Activated T-cell treated with anti-CD3 and anti-CD28 coated beads for 1 hour (primary cell): ENCODE measurements around the gene INTS11.
"Not testable (repeated sequence)": the region's sequence is repeated elsewhere in the genome, so short reads cannot be mapped to it uniquely, and the experiment has no call there.

Experiments used
- DNase-seq: peaks from one replicate; pipeline ENCODE4 v3.0.0-alpha.2; 2020; ENCODE audit warnings: low read depth

The INTS11 gene

GRCh38 chr1:1329304-1330210, 5.1 kb upstream of the INTS11 start:
- DNase-seq: no peak

DNA sequence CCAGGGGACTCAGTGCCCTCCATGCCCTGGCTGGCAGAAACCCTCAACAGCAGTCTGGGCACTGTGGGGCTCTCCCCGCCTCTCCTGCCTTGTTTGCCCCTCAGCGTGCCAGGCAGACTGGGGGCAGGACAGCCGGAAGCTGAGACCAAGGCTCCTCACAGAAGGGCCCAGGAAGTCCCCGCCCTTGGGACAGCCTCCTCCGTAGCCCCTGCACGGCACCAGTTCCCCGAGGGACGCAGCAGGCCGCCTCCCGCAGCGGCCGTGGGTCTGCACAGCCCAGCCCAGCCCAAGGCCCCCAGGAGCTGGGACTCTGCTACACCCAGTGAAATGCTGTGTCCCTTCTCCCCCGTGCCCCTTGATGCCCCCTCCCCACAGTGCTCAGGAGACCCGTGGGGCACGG, 3.8 kb upstream of the INTS11 start:
- no peak for DNase-seq

DNA sequence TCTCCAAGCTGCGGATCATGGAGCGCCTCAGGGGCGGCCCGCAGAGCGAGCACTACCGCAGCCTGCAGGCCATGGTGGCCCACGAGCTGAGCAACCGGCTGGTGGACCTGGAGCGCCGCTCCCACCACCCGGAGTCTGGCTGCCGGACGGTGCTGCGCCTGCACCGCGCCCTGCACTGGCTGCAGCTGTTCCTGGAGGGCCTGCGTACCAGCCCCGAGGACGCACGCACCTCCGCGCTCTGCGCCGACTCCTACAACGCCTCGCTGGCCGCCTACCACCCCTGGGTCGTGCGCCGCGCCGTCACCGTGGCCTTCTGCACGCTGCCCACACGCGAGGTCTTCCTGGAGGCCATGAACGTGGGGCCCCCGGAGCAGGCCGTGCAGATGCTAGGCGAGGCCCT, 2.8 kb upstream of the INTS11 start:
- DNase-seq: no peak

GRCh38 chr1:1326075-1326605, 1.7 kb upstream of the INTS11 start:
- no peak for DNase-seq

GRCh38 chr1:1325288-1326074, 1.0 kb upstream of the INTS11 start:
- no peak for DNase-seq

GRCh38 chr1:1324084-1324523, 356 bp downstream of the INTS11 start:
- no peak for DNase-seq

DNA sequence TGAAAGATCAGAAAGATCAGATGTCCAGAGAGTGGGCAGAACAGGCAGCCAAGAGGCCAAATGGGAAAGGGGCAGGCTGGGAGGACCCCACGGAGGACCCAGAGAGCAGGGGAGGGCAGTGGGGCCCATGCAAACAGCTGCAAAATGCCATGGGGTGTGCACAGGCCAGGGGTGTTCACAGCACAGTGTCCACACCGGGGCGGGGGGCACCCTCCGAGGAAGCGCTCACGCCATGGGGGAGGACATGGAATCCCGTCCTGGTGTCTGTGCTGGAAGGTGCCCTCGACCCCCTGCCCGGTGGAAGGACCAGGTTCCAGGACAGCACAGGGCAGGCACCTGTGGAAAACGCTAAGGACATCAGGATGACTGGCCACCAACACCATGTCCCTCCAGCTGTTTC, 1.5 kb downstream of the INTS11 start:
- no peak for DNase-seq

GRCh38 chr1:1322418-1322817, 2.0 kb downstream of the INTS11 start:
- DNase-seq: no peak

GRCh38 chr1:1321477-1321876, 3.0 kb downstream of the INTS11 start:
- DNase-seq: no peak

DNA sequence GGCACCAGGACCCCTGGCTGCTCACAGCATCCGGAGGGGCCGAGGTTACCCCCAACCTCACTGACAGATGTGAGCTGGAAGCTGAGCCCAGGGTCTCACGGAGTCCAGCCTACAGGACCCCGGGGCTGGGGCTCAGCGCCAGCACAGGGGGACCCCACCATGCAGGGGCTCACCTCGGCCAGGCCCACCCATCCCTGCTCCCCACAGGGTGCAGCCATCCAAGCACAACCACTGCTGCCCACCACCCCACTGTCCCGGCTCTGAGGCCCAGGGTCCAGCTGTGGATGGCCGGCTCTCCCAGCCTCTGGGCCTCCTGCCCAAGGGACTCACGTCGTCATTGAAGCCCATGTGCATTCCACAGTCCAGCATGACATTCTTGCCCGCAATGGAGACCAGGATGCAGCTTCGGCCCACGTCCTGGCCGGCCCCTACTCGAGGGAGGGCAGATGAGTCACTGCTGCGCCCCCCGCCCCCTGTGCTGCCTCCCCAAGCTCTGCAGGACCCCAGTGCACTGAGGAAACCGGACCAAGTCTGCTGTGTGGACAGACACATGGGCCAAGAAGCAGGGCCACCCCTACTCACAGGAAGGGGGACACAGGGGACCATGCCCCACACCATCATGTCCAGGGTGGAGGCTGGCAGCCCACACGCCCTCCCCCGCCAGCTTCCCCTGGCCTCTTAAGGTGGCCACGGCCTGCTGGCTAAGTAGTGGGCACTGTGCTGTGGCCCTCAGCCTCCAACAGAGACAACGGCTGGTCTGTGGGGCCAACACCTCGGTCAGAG, 3.6 kb downstream of the INTS11 start:
- no peak for DNase-seq

- no peak for DNase-seq
Observed at GRCh38 chr1:1319646-1319941, 4.9 kb downstream of the INTS11 start.

DNA sequence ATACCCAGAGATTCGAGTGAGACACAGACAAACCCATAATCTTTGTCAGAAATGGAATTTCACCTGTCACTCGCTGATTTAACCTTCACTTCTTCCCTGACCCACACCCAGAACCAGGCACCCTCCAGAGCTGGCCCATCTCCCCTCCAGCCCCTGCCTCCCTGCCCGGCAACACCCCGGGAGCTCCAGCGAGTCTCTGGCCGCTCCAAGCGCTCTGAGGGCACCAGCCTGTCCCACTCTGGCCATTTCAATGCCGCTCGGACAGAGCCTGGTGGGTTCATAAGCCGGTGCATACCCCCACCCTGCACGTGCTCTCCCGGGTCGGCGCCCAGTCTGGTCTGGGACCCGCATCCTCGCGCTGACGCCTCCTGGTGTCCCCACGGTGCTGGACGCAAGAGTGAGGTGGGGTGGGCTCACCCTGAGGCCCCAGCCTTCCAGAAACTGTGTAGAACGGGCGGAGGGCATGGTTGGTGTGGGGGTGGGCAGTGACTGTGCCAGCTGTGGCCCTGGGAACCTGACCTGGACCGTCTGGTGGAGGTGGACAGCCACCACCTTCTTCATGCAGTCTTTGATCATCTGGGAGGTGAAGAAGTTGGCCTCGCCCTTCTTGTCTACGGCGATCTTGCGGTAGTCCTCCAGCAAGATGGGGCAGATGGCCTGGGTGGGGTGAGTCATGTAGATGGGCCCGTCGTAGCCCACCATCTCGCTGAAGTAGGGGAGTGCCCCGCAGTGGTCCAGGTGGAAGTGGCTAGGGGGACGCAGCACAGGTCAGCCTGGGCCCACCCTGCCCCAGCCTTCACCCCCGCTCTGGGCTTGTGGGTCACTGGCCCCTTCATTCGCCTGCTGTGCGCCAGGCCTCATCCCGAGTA, 5.4 kb downstream of the INTS11 start:
- no peak for DNase-seq

- no peak for DNase-seq
Observed at GRCh38 chr1:1318131-1318652, 6.3 kb downstream of the INTS11 start.

GRCh38 chr1:1317420-1317819, 7.0 kb downstream of the INTS11 start:
- no peak for DNase-seq

GRCh38 chr1:1316199-1316598, 8.3 kb downstream of the INTS11 start:
- DNase-seq: not testable (repeated sequence)

DNA sequence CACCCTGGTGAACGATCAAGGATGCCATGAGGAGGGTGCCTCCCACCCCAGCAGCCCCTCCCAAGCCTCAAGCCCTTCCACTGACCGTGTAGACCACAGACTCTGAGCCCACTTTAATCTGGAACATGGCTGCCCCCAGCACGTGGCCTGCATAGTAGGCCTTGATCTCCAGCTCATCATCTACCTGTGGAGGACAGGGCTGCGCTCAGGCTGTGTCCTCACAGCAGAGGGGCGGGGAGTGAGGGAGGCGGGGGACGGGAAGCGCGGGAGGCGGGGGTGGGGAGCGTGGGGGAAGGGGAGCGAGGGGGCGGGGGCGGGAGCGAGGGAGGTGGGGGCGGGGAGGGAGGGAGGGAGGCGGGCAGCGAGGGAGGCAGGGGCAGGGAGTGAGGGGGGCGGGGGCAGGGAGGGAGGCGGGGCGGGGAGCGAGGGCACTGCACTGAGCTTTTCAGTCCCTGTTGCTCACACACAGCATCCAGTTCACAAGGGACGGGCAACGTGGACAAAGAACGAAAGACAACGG, 9.0 kb downstream of the INTS11 start:
- DNase-seq: no peak

- DNase-seq: no peak
Observed at GRCh38 chr1:1314678-1315335, 9.7 kb downstream of the INTS11 start.

DNA sequence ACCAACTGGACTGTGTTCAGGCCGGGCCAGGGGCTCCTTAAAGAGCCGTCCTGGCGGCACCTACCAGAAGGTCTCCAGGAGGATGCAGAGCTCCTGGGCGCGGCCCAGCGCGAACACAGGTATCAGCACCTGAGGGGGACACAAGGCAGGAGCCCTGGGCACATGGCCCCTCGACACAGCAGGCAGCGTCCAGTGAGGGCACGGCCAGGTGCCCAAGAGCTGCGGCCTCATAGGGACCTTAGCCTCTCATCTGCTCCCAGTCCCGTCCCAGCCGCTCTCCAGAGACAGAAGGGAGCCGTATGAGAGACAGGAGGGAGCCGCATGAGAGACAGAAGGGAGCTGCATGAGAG, 10.2 kb downstream of the INTS11 start:
- DNase-seq: no peak

GRCh38 chr1:1313500-1314236, 10.8 kb downstream of the INTS11 start:
- DNase-seq: no peak
